ENCODE measurements around the gene PHKA2.

DNA sequence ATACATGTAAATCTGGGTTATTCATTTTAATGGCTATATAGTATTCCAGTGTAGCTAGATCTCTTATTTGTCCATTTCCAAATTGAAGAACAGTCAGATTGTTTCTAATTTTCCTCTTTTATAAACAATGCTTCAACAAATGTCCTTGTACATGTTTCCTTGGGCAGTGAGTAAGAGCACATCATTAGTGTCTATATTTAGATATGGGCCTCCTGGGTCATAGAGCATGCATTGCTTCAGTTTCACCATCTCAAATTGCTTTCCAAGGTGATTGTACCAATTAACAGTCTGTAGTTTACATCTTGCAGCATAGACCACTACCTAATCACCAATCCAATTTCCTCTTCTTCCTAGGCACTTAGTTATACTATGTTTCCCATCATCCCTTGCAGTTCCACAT lies 13.4 kb downstream of the PHKA2 start:
- TF ChIP-seq CTCF (IDR thresholded peaks at IDR 0.05) (no peak), POLR2A (IDR thresholded peaks at IDR 0.05) (no peak)
